T-helper 1 cell treated with Interleukin-12 subunit alpha and Interleukin-12 subunit beta and Interleukin-4 antibody, amounts not matched to agents 30 μg/mL and 1 μg/mL, for 36 hours (primary cell): ENCODE data around the gene ALDH18A1.

ENCODE experiments used
- H3K27ac Mint-ChIP-seq: one replicate; pipeline ENCODE4 v1.8.0; 2021; ENCODE audit warnings: mild to moderate bottlenecking, mixed read lengths
- H3K27me3 Mint-ChIP-seq: one replicate; pipeline ENCODE4 v1.8.0; 2021; ENCODE audit warnings: low read depth, mixed read lengths
- H3K36me3 Mint-ChIP-seq: one replicate; pipeline ENCODE4 v1.8.0; 2021; ENCODE audit warnings: low read depth, mixed read lengths
- H3K4me1 Mint-ChIP-seq: one replicate; pipeline ENCODE4 v1.8.0; 2021; ENCODE audit warnings: low read depth, mixed read lengths
- H3K4me3 Mint-ChIP-seq: one replicate; pipeline ENCODE4 v1.8.0; 2021; ENCODE audit warnings: mild to moderate bottlenecking, moderate library complexity, mixed read lengths
- H3K9me3 Mint-ChIP-seq: one replicate; pipeline ENCODE4 v1.8.0; 2021; ENCODE audit warnings: mixed read lengths

The ALDH18A1 gene

DNA sequence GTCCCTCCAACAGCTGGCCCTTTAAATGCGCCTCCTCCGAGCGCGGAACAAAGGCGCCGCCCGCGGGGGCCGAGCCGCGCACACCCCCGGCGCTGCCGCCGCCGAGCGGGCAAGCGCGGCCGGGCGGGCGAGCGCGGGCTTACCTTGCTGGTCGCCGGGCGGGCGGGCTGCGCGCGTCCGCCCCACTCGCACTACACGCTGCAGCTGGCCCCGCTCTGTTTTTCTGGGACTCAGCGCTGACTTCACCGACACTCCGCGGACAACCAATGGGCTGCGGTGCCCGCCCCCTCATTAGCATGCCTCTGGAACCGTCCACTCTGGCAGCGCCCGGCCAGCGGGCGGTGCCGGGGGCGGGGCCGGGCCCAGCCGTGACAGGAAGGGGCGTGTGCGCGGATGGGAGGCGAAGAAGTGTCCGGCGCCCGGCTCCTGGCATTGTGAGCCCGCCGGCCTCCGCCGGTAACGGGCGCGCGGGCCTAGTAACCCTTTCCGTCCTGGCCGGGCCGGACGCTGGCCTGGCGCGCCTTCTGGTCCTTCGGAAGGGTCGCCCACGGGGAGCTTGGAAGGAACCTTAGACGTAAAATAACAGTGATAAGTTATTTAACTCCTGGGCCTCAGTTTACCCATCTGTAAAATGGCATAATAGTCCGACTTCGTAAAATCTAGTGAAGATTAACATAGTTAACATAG lies 95.2 kb downstream of the ALDH18A1 start, which contains the start of gene SORBS1:
Gene SORBS1, minus strand, starts transcription at position 195 of the 687 bp plus-strand sequence. CDS start 120,236 bp downstream, outside the sequence.
- Mint-ChIP-seq H3K4me3 (peak within 1 kb of the TSS; percentile 98), H3K4me1 (peaks cover 11% of the 10 kb centered on the region), H3K27ac (peak within 1 kb of the TSS; percentile 85), H3K27me3 (peaks cover 62% of the 10 kb centered on the region), H3K36me3 (no peaks in the 10 kb centered on the region), H3K9me3 (no peaks in the 10 kb centered on the region)

DNA sequence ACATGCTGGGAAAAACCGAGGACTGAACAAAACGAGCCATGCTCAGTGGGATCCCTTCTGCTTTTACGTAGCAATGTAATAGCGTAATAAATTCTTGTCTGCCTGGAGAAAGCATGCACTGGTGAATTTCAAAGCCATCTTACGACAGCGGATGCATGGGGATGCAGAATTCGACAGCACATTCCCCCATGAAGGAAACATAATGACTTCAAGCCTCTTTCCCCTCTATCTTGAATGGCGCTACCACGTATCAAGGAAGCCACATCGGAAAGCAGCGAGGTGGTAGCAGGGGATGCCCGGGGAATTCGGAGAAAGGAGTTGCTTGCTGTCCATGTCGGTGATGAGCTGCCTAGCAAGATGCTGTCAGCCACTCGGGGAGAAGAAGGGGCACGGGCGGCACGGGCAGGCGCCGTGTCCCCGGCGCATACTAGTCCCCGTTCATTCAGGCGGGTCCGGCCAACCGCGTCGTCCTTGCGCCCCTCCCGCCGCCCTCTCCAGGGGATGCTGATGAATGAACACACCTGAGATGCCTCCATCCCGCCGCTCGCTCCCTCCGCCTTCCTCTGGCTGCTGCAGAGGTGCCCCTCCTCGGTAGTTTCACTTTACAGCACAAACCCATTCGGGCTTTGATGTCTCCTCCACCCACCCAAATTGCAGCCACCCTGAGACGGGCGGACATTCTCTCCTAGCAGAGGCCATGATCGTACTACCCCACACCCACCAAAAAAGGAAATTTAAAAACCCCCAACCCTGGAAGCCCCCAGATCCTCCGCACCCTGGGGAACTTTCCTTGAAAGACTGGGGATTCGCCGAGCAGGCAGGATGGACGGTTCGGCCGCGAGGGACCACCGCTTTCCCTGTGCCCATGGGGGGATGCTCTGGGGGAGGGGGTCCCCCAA lies 96.0 kb downstream of the ALDH18A1 start:
- peak overlapping the region; percentile 98 for H3K4me3 Mint-ChIP-seq
- H3K9me3 Mint-ChIP-seq = no peaks in the 10 kb centered on the region
- H3K27ac Mint-ChIP-seq = peak overlapping the region; percentile 85
- H3K27me3 Mint-ChIP-seq = peaks cover 55% of the 10 kb centered on the region
- peaks cover 11% of the 10 kb centered on the region for H3K4me1 Mint-ChIP-seq
- no peaks in the 10 kb centered on the region for H3K36me3 Mint-ChIP-seq

DNA sequence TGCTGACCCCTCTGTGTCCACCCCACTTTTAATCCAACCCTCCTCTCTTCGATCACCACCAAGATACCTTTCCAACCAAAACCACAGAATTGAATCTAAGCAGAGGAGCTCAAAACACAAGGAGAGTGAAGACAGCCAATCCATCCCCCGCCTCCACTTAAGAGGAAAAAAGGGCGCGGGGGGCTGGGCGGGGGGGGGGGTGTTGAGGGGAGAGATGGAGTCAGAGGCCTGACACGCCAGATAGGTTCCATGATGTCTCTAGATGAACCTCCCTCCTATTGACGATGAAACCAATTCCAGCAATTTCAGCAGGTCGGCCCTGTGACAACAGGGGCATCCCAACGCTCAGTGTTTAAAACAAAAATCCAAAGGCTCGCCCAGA lies 96.6 kb downstream of the ALDH18A1 start:
- no peaks in the 10 kb centered on the region for H3K36me3 Mint-ChIP-seq
- H3K4me3 Mint-ChIP-seq = peak overlapping the region; percentile 98
- peaks cover 55% of the 10 kb centered on the region for H3K27me3 Mint-ChIP-seq
- peaks cover 11% of the 10 kb centered on the region for H3K4me1 Mint-ChIP-seq
- H3K9me3 Mint-ChIP-seq = no peaks in the 10 kb centered on the region
- no peak overlapping the region for H3K27ac Mint-ChIP-seq

DNA sequence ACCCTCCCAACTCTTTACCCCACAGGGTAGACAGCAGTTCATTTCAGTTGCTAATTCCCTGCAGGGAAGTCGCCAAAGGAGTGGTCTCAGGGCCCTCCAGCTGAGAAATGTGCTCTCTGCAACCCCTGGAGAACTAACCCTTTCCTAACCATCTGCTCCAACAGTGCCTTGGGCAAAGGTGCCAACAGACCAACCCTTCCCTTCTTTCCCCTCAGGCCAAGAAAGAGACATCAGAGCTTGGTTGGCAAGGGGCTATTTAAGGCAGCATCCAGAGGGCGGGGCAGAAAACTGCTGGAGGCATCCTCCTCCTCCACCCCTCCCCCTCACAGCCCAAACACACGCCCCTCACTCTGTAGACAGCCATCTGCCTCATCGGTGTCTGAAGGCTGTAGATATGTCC lies 97.0 kb downstream of the ALDH18A1 start:
- Mint-ChIP-seq H3K27ac (no peak overlapping the region), H3K4me1 (peaks cover 11% of the 10 kb centered on the region), H3K9me3 (no peaks in the 10 kb centered on the region), H3K4me3 (peak overlapping the region; percentile 63), H3K27me3 (peaks cover 55% of the 10 kb centered on the region), H3K36me3 (no peaks in the 10 kb centered on the region)

GRCh38 chr10:95558593-95559320 lies 97.8 kb downstream of the ALDH18A1 start:
- no peak overlapping the region for H3K27ac Mint-ChIP-seq
- H3K4me3 Mint-ChIP-seq = no peak overlapping the region
- peaks cover 11% of the 10 kb centered on the region for H3K4me1 Mint-ChIP-seq
- H3K36me3 Mint-ChIP-seq = no peaks in the 10 kb centered on the region
- H3K27me3 Mint-ChIP-seq = peaks cover 55% of the 10 kb centered on the region
- no peaks in the 10 kb centered on the region for H3K9me3 Mint-ChIP-seq

- H3K9me3 Mint-ChIP-seq = no peaks in the 10 kb centered on the region
- no peaks in the 10 kb centered on the region for H3K36me3 Mint-ChIP-seq
- H3K27ac Mint-ChIP-seq = no peak overlapping the region
- no peak overlapping the region for H3K4me3 Mint-ChIP-seq
- peaks cover 11% of the 10 kb centered on the region for H3K4me1 Mint-ChIP-seq
- H3K27me3 Mint-ChIP-seq = peaks cover 45% of the 10 kb centered on the region
Measured at GRCh38 chr10:95556994-95557767, 99.3 kb downstream of the ALDH18A1 start.
